DND-41 (cell line): ENCODE results near the gene CNGA3.

Experiments used
- CTCF ChIP-seq: IDR thresholded peaks from 2 replicates; pipeline ENCODE4 v1.5.1; 2012; ENCODE audit warnings: borderline replicate concordance, low read length, moderate library complexity, mild to moderate bottlenecking; ENCODE audit not compliant: poor library complexity, severe bottlenecking; ENCODE audit errors: extremely low read depth
- EZH2 ChIP-seq: IDR thresholded peaks from 3 replicates; pipeline ENCODE4 v1.6.1; 2012; ENCODE audit warnings: borderline replicate concordance, low read depth, mild to moderate bottlenecking, moderate library complexity, low read length, inconsistent platforms; ENCODE audit not compliant: severe bottlenecking

GRCh38 chr2:98327776-98328175 is 18.5 kb upstream of the CNGA3 start:
- TF ChIP-seq CTCF, result no peak
- TF ChIP-seq EZH2, result no peak
